GM12874 (cell line): ENCODE results near the gene FLOT2.

Source experiments
- TF ChIP-seq, protein P1 (sequence below): IDR thresholded peaks from 2 replicates; pipeline ENCODE4 v1.5.1; 2011; ENCODE audit warnings: low read depth, mild to moderate bottlenecking, control low read depth, low read length, moderate library complexity; ENCODE audit not compliant: insufficient read depth

Gene FLOT2

DNA sequence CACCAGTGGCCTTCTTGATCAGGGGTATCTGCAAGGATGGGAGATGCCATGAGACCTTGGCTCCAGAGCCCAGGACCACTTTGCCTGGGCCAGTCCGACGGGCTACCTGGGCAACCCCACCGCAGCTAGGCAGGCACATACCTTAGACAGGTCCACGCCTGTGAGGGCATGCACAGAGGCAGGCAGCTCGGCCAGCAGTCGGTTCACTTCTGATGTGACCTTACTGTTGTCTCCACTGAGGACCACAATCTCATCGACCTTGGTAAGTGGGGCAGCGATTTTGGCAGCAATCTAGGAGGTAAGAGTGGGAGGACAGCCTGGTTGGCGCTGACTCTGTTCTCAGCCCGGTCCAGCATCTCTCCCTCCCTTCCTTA is 17.0 kb downstream of the FLOT2 start:
- TF ChIP-seq, protein P1, sequence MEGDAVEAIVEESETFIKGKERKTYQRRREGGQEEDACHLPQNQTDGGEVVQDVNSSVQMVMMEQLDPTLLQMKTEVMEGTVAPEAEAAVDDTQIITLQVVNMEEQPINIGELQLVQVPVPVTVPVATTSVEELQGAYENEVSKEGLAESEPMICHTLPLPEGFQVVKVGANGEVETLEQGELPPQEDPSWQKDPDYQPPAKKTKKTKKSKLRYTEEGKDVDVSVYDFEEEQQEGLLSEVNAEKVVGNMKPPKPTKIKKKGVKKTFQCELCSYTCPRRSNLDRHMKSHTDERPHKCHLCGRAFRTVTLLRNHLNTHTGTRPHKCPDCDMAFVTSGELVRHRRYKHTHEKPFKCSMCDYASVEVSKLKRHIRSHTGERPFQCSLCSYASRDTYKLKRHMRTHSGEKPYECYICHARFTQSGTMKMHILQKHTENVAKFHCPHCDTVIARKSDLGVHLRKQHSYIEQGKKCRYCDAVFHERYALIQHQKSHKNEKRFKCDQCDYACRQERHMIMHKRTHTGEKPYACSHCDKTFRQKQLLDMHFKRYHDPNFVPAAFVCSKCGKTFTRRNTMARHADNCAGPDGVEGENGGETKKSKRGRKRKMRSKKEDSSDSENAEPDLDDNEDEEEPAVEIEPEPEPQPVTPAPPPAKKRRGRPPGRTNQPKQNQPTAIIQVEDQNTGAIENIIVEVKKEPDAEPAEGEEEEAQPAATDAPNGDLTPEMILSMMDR = no peak

- TF ChIP-seq, protein P1 = no peak
These were observed 17.5 kb downstream of the FLOT2 start for GRCh38 chr17:28879886-28880571.

DNA sequence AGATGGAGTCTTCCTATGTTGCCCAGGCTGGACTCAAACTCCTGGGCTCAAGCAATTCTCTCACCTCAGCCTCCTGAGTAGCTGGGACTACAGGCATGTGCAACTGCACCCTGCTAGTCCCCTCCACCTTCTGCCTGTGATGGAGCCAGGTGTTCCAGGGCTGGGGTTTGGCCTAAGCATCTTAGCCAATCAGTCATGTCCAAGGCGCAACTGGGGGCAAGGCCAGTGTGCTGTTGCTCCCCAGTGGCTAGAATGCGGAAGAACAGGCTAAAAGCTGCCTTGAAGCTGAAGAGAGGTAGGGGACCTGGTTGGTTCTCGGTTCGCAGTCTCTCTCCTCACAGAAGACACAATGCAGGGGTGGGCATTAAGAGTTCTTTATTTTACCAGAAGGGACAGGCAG is 18.6 kb downstream of the FLOT2 start:
- TF ChIP-seq, protein P1 = peak; percentile 36; the same call in 1 of the 2 replicates

DNA sequence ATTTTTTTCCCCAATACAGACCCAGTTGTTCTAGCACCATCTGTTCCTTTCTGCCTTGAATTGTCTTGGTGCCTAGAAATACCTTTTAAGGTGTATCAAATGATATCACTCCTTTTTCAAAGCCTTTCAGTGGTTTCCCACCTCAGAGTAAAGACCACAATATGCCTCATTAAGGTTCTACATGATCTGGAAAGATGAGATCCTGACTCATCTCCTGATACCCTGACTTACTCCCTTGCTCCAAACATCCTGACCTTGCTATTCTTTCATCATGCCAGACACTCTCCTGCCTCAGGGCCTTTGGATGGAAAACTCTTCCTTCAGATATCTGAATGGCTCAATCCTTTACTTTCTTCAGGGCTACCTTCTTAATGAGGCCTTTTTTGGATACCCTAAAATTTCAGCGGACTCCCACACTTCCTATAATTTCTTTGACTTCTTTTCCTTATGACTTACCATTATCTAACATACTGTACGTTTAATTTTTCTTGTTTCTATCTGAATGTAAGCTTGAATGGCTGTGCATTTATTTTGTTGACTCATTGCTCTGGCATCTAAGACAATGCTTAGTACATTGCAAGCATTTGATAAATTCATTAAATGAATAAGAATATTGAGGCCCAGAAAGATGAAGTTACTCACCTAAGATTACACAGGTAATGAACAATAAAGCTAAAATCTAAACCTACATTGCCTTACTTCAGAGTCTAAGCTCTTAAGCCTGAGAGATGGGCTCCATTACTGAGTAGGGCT is 19.2 kb downstream of the FLOT2 start:
- TF ChIP-seq, protein P1 = no peak

- TF ChIP-seq, protein P1 = no peak
These were observed 21.5 kb downstream of the FLOT2 start for GRCh38 chr17:28875848-28876550.

DNA sequence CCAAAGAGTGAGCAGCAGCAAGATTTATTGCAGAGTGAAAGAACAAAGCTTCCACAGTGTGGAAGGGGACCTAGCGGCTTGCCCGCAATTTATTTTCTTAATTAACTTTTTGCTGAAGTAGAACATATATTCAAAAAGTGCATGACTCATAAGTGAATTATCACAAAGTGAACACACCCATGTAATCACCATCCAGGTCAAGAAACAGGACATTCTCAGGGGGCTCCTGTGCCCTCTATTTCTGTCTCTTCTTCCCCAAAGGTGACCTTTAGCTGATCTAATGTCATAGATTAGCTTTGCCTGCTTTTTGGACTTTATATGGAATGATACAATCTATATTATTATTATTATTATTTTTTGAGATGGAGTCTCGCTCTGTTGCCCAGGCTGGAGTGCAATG is 22.8 kb downstream of the FLOT2 start:
- TF ChIP-seq, protein P1 = no peak

DNA sequence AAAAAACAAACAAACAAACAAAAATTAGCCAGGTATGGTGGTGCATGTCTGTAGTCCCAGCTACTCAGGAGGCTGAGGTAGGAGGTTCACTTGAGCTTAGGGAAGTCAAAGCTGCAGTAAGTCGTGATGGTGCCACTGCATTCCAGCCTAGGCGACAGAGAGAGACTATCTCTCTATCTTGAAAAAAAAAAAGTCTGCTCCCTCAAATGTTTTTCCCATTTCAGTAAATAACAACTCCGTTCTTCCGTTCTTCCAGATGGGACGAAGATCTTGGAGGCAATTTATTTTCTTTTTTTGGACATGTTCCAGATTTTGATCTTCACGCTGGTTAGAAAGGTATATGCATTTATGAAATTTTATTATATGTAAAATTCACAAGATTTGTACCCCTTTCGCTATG is 23.7 kb downstream of the FLOT2 start:
- TF ChIP-seq, protein P1 = no peak
